Astrocyte (in vitro differentiated cells and primary cell): ENCODE measurements around the gene SMARCA4.

Experiments used
- EZH2 ChIP-seq: IDR thresholded peaks from 2 replicates; pipeline ENCODE4 v1.6.1; 2012; ENCODE audit warnings: mild to moderate bottlenecking, low read length, inconsistent platforms; ENCODE audit not compliant: insufficient read depth
- TF ChIP-seq, protein P1 (sequence below): IDR thresholded peaks from 2 replicates; pipeline ENCODE4 v1.5.1; 2011; ENCODE audit warnings: low read depth, mild to moderate bottlenecking, inconsistent platforms, low read length, moderate library complexity; ENCODE audit not compliant: insufficient read depth

DNA sequence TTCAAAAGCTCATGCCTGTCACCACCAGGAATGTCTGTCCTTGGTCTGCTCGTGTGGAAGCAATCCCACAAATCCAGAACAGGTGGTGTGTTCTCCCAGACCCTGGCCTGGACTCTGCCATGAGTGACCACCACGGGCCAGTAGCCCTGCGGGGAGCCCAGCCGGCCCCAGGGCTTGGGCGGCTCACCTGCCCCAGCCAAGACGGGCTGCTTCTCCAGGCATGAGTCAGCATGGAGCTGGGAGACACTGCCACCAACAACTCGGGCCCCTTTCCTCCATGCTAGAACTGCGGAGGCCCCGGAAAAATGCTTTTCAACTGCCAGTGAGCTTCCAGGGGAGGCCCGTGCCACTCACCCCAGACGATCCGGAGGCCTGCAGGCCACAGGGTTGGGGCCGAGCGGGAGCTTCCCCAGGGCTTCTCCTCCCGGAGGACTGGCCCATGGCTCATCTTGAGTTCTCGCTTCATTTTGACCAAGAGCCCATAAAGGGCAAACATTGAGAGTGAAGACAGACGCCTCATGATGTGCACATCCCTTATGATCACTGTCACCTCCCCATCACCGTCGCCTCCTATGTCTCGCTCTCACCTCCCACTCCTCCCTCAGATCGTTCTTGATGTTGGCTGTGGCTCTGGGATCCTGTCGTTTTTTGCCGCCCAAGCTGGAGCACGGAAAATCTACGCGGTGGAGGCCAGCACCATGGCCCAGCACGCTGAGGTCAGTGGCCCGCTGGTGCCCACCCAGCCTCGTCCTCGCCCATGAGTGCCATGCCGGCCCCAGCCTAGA lies 49.1 kb upstream of the SMARCA4 start:
- TF ChIP-seq, protein P1, sequence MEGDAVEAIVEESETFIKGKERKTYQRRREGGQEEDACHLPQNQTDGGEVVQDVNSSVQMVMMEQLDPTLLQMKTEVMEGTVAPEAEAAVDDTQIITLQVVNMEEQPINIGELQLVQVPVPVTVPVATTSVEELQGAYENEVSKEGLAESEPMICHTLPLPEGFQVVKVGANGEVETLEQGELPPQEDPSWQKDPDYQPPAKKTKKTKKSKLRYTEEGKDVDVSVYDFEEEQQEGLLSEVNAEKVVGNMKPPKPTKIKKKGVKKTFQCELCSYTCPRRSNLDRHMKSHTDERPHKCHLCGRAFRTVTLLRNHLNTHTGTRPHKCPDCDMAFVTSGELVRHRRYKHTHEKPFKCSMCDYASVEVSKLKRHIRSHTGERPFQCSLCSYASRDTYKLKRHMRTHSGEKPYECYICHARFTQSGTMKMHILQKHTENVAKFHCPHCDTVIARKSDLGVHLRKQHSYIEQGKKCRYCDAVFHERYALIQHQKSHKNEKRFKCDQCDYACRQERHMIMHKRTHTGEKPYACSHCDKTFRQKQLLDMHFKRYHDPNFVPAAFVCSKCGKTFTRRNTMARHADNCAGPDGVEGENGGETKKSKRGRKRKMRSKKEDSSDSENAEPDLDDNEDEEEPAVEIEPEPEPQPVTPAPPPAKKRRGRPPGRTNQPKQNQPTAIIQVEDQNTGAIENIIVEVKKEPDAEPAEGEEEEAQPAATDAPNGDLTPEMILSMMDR = no peak
- no peak for TF ChIP-seq EZH2
